KG1 (cell line): ENCODE results near the gene XRCC4.
A peak's percentile ranks its signal among the peaks of the same experiment; 100 is the strongest.

Source experiments
- DNase-seq: peaks from one replicate; lab custom pipeline; 2025; lab: John Stamatoyannopoulos, UW

The XRCC4 gene

DNA sequence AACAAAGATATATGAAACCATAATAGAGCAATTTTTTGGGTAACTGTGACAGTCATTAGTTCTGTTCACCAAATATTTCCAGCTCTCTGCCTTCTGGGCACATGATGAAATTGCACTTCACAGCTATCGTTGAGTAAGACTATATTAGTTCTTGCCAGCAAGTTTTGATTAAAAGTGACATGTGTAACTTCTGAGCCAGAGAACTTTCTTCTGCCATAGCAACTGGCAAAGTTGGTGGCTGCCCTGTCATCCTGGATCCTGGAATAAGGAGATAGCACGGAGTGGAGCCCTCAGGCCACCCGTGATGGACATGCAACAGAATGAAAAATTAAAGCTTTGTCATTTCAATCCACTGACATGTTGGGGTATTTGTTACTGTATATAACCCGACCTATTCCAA, 199.8 kb downstream of the XRCC4 start:
- DNase-seq = no peak

DNA sequence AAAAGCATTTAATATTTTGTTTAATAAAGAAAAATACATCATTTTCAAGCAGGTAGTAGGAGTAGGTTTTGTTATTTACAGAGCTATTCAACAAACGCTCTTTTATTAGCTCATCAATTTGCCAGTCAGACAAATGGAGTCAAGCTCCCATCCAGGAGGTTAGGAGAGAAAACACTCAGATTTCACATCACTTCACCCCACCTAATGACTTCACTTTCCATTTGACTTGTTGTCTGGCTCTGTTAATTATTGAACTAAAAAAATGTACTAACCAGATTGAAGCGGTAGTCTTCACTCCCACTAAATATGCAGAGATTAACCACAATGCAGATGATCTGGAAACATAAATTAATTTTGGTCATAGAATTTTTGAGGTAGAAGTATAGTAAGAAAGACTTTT, 200.6 kb downstream of the XRCC4 start:
- DNase-seq = no peak

DNA sequence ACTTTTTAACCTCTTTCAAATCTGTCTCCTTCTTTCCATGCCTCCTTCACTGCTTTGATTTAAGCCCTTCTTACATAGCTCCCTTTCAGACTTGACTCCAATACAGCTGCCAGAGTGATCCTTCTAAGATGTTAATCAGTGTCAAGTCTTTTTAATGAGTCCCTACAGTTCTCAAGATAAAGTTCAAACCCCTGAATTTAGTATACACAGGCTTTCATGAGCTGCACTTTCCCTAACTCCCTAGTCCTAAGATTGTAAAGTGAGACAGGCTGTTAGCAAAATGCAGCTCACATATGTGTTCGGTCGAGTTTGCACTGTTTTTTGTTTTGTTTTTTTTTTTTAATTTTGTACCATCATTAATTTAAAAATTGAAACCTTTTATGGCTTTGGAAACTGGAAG, 203.8 kb downstream of the XRCC4 start:
- no peak for DNase-seq

DNA sequence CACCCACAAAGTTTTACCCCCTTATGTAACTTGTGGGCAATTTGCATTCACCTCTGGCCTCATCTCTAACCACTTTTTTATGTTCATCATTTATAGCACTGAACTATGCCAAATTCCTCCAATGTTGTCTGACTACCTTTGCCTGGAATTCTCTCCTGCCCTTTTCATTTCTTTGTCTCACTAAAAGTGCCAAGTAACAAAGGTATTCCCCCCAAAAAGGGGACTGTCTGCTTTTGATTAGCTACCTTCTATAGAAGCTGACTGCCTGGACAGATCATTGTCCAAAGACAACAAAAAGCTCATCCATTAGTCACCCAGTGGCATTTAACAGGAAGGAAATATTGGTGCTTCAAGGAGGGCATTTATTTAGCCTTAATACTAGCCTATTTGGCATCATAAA, 204.3 kb downstream of the XRCC4 start:
- DNase-seq = no peak

DNA sequence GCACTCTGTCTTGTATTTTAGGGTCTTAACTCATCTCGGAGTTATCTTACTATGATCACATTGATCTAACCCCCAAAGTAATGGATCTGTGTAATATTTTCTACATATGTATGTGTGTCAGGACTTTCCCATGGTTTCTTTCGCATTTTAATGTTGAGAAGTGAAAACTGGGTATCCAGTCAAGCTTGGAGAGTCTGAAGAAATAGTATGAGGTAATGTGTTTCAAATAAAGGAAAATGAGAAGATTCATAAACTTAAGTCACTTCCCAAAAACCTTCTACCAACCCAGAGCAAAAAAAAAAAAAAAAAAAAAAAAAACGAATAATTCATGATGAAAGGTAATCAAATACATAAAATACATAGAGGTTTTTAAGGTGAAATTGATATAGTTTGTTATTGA, 206.4 kb downstream of the XRCC4 start:
- no peak for DNase-seq

DNA sequence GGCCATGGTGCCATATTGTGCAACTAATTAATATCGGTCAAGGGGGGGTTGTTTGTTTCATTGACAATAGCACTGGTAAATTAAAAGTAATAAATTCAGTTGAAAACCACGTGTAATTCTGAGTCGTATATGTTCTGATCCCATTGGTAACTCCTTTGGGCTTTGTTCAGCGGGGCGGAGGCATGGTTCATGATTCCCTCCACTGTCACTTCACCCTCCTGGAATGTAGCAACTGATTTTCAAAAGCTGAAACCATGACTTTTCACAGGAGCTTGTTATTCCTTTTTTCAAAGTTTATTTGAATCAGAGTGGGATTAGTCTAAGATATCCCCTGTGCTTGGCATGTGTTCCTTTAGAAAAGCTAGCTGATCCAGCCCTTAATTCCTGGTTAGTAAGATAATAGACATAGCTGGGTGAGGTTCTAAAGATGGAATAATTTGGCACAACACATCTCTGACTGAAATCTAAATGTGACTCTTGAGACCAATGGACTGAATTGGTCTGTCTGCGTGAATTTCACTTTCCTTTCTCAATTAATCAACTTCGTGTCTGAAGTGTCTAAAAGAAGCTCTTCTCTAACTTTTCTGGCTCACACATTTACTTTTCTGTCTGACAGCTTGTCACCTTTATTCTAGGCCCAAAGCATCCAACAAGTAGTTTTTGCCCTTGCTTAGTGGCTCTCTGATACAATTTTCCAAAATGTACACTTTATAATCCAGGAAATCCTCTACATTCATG, 208.5 kb downstream of the XRCC4 start:
- no peak for DNase-seq

DNA sequence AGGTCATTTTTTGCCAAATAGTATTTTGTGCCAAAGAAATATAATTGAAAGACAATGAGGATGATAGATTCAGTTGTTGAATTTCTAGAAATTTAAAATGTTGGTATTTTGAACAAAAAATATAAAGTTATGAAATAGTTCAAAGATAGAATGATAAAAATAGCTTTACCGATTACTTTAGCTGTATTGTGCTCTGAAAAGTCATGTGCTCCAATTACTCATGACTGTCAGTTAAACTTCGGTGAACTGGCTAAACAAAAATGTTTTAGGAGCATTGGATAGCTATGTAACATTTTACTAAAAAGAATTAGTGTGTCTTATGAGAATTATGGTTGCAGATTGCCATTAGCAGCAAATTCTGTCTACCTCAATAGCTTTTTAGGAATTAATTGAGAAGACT, 216.9 kb downstream of the XRCC4 start:
- no peak for DNase-seq

DNA sequence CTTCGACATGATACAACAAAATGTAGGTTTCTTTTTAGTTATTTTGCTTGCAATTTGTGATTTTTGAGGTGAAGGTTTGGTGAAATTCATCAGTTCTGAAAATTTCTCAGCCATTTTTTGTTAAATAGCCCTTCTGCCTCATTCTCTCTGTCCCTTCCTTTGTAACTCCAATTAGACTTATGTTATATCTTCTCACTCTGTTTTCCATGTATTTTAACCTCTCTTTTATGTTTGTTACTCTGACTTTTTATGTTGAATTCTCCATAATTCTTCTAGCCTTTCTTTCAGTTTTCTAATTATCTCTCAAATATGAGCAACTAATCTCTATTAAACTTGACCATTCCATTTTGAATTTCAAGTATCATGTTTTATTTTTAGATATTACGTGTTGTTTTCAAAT, 222.0 kb downstream of the XRCC4 start:
- DNase-seq = no peak

DNA sequence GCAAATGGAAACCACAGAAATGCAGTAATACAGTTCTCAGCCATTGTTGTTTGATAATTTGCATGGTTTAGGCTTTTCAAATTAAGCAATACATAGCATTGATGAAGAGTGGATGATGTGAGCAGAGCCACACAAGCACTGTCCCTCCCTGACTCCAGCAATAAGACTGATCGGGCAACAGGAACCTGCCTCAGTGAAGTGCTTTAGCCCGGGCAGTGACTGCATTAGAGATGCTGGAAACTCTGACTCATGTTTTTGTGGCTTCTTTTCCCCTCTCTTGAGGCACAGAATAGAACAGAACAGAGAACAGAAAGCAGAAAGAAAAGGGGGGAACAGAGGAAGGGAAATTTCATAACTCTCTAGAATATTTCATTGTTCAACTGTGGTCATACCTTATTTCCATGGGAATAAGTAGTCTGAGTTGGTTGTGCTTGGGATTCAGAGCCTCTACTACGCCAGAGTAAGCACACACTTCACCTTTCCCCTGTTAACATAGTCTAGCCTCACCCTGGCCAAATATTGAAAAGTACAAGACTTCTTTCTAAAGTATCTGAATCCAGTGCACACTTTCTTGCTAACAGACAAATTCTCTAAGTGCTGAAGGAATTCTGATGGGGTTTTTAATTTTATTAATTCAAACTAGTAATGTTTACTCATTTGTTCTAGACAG, 229.4 kb downstream of the XRCC4 start:
- DNase-seq = peak; percentile 66

DNA sequence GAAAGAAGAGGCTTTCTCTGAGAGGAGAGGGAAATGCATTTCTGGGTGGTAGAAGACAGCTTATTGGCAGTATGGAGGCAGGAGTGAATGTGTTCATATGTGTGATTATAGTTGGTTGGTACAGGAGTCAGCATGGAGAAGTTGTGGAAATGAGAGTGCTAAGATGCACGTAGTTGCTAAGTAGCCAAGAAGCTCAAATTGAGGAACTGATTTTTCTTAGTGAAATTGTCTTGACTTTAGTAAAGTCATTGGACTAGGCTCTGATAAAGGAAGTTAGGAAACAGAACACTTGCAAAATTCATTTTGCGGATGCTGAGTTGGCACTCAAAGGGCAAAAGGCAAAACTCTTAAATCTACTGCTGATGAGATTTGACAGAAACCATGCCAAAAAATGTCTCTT, 235.3 kb downstream of the XRCC4 start:
- peak; percentile 23 for DNase-seq

DNA sequence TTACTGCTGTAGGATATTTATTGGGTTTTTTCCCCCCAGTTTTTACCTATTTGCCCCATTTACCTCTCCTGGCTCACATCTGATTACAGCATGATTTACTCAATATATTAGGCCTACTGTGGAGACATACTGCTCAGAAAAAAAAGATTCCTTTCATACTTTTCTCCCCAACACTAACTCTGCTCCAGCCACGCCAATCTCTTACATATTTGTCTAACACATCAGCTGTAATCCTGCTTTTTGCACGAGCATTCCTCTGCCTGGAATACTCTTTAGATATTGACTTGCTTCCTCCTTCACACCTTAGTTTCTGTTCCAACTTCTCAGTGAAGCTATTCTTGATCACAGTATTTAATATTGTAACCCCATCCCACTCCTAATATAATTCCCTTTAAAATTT, 236.1 kb downstream of the XRCC4 start:
- no peak for DNase-seq

DNA sequence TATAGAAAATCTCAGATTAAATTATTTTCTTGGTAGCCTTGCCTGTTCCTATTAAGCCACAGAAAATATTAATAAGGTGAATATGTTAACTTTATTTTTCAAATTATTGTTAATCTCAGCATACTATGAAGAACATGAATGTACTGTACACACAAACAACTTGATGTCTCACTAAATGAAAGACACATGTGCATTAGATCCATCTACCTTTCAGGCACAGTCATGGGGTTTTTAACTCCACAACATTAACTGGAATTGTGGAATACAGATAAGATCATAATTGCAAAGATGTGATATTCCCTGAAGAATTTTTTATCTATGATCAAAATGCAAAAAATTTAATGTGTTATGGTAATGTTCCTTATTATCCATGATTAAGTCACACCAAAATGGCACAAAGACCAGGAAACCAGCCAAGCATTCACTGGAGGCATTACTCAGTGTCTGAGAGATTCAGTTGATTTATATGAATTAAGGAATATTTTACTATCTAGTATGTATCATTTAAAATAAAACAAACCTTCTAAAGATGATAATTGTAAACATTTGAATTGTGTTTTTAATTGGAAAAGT, 244.2 kb downstream of the XRCC4 start:
- no peak for DNase-seq

DNA sequence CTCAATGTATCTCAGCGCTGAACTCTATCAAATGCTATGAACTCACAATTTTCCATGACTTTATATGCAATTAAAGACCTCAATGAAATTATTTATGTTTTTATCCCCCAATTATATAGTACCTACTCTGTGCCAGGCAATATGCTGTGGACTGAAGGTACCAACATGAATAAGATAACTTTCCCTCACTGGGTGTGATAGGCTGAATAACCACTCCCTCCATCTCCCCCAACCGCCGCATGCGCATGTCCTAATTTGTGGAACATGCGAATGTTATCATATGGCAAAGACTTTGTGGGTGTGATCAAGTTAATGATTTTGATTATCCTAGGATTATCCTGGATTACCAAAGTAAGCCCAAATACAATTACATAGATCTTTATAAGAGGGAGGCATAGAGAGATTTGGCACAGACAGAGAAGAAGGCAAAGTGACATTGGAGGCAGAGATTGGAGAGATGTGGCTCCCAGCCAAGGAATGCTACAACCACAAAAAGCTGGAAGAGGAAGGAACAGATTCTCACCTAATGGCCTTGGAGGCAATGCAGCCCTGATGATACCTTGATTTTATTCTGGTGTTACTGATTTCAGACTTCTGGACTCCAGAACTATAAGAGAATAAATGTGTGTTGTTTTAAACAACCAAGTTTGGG, 245.1 kb downstream of the XRCC4 start:
- no peak for DNase-seq

DNA sequence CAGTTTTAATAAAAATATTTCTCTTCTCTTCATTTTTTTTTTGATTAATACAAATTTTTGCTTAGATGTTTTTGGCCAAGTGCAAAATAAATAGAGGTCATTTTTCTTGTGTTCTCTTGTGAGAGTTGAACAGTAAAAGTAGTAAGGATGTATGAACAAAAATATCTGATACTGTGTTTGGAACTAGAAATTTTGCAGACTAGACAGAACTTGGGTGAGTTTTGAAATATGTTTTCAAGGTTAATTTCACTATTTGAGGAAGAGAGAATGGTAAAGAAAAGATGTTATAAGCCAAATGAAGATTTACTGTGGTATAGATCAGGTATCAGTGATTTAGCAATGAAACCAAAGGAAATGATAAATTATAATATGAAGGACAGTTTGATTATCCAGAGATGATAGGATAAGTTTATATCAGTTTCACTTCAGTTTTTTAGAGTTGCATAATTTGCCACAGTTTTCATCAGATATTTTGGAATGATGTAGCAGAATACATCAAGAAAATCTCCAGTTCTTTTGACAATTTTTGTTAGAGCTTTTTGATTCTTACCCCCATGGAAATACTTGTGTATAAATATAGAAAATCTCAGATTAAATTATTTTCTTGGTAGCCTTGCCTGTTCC, 246.3 kb downstream of the XRCC4 start:
- no peak for DNase-seq

DNA sequence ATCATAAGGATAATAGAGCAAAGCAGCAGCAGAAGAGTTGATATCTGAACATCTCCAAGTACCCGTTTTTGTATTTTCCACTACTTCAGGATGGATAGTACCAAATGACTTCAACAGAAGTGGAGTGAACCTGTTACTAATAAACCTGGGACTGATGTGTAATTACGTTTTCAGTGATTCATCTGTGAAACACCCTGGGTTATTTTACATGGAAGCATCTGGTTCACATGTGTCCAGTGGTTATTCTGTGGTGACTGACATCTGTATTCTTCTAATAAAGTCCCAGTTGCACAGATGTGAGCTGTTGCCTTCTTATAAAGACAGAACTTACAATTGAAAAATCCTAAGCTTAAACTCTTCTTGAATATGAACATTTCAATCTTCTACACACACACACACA, 254.5 kb downstream of the XRCC4 start:
- DNase-seq = no peak

DNA sequence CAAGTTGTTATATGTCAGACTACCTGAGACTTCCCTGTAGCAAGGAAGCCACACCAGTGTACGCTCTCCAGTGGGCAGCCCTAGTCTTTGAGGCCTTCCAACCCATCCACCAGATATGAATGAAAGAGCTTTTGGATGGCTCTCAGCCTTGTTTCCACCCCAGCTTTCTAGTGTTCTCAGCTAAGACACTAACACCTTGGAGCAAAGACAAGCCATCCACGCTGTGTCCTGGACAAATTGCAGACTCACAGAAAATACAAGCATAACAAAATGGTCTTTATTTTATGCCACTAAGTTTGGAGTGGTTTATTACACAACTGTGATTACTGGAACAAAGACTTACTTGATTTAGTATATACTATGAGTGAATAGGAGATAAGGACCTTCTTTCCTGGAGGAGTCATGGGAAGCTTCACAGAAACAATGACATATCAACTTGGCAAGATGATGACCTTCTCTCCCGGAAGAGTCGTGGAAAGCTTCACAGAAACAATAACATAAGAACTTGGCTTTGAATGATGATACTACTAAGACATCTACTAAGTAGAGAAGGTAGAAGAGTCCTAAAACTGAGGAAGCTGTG, 260.2 kb downstream of the XRCC4 start:
- DNase-seq = no peak

DNA sequence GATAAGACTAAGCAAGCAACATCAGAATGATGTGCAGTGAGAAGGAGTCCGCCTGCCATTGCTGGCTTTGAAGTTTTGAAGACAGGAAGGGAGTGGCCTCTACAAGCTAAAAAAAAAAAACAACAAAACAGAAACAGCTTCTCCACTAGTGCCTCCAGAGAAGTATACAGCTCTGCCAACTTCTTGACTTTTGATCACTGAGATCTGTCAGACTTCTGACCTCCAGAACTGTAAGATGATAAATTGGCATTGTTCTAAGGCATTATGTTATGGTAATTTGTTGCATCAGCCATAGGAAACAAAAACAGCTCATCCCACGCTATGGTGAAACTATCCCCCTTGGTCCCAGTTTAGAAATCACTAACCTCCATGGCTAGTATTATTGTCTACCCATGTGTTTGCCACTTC, 263.2 kb downstream of the XRCC4 start:
- no peak for DNase-seq

DNA sequence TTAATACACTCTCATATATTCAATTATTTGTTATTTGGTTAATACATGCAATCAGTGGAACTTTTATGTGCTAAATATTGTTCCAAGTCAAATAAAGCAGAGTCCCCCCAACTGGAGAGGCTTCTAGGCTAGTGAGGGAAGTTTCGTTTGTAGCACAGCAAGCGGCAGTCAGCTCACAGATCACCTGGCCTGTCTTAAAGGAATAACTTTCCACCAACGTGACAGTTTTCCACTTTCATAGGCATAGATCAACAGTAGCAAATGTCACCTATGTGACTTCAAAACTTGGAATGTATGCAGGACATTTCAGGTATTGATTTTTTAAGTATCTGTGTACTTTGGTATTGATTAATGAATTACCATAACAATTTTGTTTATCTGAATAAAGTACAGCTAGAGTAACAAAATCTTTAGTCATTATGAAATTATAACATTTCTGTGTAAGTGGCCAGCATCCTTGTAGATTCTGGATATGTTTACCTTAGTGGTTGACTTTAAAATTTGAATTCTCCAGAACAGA, 264.5 kb downstream of the XRCC4 start:
- no peak for DNase-seq

DNA sequence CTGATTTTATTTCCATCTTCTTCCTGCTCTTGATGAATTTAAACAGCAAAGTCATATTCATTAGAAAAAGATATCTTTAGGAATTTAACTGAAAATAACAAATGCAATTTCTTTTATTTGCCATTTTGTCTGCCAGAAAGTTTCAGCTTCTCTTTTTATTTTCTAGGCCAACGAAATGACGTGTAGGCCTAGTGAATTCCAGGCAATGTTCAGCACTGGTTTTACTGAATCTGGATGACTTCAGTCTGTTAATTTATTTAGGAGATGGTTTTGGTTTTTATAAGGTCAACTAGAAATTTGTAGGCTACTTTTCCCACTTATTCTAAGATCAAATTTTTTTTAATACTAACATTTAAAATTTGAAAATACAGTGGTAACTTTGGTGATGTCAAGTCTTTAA, 265.1 kb downstream of the XRCC4 start:
- DNase-seq = no peak

DNA sequence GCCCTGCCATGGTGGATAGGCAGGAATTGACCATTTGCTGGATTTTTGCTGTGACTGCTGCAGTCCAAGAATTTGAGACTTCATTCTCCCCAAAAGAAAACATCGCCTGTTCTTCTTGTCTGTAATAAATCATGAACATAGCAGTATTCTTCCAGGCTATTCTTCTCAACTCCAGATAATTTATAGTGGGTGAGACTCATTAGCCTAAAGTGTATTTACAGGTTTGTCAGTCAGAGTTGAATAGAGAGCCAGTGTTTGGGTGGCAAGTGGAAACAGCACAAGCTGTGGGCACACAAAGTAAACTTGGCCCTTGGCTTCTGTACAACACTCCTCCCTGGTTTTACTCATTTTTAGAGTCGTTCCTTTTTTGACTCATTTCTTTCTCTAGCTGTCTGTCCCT, 266.0 kb downstream of the XRCC4 start:
- no peak for DNase-seq

DNA sequence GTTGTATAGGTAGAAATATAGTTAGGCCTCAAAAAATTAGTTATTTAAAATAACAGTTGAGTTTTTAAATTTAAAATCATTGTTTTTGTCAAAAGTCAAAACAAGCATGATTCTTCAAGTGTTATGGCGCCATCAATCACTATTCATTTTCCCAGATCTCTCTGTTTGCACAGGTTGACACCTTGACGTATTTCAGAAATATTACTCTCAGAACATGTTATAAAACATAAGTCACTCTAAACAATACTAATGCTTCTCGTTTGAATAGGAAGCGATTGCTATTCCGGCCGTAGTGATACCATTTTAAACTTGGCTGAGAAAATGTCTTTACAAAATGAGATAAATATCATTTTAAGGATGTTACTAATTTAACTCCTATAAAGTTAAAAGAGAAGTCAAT, 268.1 kb downstream of the XRCC4 start:
- no peak for DNase-seq

DNA sequence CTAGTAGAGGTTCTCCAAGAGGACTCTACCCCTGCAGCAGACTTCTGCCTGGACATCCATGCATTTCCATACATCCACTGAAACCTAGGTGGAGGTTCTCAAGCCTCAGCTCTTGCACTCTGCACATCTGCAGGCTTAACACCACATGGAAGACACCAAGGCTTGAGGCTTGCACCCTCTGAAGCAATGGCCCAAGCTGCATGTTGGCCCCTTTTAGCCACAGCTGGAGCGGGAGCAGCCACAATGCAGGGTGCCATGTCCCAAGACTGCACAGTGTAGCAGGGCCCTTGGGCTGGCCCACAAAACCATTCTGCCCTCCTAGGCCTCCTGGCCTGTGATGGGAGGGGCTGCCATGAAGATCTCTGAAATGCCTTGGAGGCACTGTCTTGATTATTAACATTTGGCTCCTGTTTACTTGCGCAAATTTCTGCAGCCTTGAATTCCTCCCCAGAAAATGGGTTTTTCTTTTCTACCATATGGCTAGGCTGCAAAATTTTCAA, 271.0 kb downstream of the XRCC4 start:
- no peak for DNase-seq
